HG02870 (cell line): ENCODE measurements around the gene C1QL1.
"Not testable (repeated sequence)": the region's sequence is repeated elsewhere in the genome, so short reads cannot be mapped to it uniquely, and the experiment has no call there.

ENCODE experiments used
- ATAC-seq: cut with Tn5 transposase; IDR thresholded peaks from one replicate; pipeline ENCODE4 v1.9.1; 2021; ENCODE audit warnings: mild to moderate bottlenecking, moderate library complexity; ENCODE audit not compliant: unreplicated experiment

C1QL1 gene

DNA sequence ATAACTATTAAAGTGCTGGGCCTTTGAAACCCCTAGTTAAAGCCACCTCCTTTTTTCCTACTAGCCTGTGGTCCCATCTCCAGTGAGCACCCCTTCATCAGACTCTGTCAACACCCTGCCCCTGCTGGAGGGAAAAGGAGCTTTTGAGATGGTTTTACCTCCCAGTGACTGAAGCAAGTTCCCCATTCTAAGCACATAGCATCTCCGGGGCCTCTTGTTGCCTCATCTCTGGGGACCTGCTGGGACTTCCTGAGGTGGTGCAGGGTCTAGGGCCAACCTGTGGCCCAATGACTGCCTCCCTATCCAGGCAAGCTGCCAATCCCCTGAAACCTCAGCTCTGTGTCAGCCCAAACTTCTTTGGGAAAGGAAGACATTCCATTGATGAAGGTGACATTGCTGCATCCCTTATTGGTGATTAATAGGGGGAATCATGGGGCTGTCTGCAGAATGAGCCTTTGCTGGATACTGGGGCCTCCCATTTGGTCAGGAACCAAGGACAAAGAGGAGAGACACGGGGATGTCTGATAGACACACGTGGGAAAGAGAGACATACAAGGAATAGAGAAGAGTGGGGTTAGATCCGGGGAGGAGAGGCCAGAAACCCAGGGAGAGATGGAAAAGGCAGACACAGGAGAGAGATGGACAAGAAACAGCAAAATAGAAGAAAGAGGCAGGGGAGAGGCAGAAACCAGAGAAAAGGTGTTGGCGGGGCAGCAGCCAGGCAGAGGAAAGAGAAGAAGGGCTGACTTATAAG is 2.4 kb downstream of the C1QL1 start:
- ATAC-seq = no peak

- no peak for ATAC-seq
These were observed 6.2 kb downstream of the C1QL1 start for GRCh38 chr17:44961921-44962350.

DNA sequence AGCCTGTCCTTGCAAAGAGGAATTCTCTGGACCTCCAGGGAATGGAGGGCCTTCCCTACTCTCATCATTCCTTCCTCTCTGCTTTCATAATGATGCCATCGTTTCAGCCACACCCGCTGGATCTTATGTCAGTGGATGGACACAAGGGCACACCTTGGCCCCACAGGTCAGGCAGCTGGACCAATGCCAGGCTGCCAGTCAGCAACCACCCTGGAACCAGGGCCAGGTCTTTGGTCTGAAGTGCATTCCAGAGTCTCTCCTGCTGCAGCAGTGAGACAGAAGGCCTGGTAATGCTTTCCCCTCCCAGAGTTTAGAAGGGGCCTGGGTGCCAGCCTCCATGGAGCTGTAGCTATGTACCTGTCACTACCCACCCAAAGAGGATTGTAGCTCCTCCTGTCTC is 7.4 kb downstream of the C1QL1 start:
- ATAC-seq = no peak

DNA sequence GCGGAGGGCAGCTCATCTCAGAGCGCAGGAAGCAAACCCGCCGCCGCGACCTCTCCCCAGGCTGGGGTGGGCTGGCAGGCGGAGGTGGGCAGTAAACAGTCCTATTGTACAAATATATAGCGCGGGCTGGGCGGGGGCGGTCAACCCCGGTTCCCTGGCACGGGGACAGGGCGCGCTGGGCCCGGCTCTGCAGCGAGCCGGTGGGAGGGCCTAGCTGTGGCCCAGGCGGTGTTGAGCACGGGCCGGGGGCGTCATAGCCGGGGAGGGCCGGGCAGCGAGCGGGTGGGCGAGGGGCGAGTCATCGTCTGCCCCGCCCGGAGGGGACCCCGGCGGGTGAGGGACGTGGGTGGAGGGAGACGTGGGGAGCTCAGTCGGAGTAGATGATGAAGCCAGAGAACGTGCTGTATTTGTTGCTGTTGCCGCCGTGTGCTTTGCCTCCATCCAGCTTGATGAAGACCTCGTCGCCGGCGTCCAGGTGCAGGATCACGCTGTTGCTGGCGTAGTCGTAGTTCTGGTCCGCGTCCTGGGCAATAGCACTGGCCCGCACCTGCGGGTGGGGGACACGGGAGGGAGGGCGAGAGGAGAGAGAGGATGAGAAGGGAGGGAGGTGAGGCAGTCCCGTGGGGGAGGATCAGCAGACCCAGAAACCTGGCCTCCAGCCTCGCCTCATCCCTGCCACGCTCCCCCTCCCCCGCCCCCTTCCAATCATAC is 8.1 kb downstream of the C1QL1 start:
- ATAC-seq = no peak

DNA sequence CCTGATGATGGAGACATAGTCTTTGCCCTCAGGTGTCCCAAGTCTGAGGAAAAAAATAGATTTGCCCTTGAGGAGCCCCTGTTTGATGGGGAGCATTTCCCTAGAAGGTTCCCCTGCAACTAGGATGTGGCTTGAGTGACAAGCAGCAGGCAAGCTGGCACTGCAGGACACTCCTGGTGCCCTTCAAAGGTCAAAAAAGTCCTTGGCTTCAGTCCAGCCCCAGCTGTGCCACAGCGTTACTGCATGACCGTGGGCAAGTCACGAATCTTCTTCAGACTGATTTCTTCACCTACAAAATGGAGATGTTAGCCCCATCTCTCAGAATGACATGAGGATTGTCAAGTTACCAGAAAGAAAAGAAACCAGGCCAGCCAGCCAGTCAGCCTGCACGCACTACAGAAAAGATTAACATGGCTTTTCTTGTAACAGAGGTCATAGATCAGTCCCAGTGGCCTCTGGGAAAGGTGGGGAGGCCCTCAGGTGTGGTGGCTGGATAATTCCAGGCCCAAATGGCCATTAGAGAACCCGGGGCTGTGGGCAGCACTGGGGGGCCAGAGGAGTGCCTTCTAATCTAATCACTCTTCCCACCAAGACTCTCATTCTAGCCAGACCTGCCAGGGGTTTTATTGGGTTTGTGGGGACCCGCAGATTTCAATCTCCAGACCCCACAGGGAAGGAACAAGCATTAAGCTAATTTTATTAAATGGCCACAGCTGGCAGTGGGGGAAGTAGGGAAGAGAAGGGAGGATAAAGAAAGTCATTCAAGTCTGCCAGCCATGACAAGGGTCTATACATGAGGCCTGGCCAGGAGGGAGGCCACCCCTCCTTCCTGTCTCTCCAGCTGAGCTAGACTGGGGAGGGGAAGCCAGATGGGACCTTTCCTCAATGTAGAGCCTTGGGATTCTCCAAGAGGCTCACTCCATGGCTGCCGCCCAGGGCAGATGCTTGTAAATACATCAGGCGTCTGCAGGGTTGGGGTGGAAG is 10.8 kb downstream of the C1QL1 start:
- ATAC-seq = no peak

- ATAC-seq = no peak
These were observed 12.3 kb downstream of the C1QL1 start for GRCh38 chr17:44955674-44956425.

DNA sequence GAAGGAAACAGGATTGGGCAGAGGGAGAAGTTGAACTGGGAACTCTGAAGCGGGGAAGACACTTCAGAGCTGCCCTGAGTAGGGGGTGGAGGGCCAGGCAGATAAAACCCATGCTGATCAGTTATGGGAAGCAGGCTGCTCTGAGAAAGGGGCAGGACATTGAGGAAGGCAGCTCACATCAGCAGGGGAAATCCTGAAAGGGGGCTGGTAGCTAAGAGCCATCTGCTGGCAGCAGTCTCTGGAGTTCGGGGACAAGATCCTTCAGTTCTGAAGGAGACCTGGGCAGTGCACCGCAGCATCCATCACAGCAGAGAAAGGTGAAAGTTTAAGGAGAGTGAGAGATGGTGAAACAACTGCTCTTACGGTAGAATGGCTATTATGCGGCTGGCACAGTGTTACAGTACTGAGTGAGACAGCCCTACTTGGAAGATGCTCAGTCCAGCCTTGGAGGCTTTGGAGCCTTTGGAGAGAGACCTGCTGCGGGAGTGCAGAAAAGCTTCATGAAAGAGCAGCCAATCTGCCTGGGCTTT is 15.1 kb downstream of the C1QL1 start:
- ATAC-seq = no peak

- no peak for ATAC-seq
These were observed 19.7 kb downstream of the C1QL1 start for GRCh38 chr17:44948315-44948795.

GRCh38 chr17:44947461-44948314 is 20.4 kb downstream of the C1QL1 start, which contains the start of gene KIF18B:
TSS of gene KIF18B (minus strand) at chr17:44947773. CDS start at chr17:44936344, 11,429 bp downstream.
- peak; percentile 92 for ATAC-seq

GRCh38 chr17:44945652-44946051 is 22.5 kb downstream of the C1QL1 start:
- ATAC-seq = not testable (repeated sequence)

DNA sequence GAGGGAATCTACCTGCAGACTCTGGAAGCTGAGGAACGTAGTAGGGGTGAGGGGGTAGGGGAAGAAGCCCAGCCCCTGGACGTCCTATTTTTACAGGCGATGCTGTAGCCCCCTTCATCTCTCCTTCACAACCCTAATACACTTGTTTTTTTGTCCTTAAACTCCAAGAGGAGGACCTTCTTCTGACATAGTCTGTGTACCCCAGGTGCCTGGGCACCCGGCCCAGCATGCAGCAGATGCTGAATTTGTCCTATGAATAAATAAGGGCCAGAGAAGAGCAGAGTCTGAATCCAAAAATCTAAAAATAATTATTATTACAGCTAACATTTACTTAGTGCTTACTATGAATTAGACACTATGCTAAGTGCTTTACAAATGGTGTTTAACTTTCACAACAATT is 25.6 kb downstream of the C1QL1 start:
- no peak for ATAC-seq

DNA sequence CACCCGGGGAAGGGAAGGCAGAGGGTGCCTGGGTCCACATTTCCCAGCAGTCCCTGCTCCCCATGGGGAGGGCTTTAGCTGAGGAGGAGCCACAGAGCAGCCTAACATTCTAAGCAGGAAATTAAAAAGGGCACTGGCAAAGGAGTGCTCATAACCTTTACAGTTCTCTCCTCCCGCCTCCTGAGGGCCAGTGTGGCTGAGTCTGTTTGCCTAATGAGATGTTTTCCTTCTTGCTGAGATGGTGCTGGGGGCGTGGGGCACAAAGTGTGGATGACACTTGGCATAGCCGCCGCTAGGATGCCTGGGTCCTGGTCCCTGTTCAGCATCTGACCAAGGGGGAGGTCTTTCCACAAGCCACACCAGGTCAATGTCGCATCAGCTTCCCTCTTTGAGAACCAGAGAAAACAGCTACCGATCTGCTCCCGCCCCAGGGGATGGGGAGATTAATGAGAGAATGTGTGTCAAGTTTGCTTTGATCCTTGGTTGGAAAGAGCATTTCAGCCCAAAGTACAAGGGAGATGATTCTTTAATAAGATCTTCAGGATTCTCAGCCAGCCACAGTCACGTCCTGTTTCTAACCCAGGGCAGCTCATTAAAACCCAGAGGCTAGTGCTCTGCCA is 26.3 kb downstream of the C1QL1 start:
- ATAC-seq = no peak

GRCh38 chr17:44940768-44941167 is 27.3 kb downstream of the C1QL1 start:
- no peak for ATAC-seq

DNA sequence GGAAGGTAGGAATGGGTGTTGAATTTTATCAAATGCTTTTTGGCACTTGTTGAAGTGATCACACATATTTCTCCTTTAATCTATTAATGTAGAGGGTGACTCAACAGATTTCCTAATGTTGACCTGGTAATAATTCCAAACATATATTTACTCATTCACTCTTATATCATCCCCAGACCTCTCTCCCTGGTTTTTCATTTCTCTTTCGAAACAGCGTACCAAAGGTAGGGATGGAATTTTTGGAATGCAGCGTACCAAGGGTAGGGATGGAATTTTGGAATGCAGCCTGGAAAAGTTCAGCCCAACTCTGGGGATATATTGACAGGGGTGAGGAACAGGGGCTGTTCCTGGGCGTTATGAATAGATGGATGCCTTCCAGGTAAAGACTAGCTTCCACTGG is 27.8 kb downstream of the C1QL1 start:
- ATAC-seq = no peak

DNA sequence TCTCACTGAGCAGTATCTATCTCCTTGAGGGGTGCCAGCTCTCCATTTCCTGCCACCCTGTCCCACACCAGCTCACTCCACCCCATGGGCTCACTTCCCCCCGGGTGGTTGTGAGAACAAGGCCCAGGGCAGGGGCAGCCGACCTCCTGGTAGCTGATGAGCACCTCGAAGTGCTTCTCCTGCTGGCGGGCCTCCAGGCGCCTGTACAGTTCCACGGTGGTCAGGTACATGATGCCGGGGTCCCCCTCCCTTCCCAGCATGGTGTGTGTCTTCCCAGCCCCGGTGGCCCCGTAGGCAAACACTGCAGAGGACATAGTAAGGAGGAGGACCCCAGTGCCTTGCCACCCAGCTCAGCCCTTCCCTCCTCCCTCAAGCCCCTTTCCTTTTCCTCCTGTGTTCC is 33.0 kb downstream of the C1QL1 start:
- no peak for ATAC-seq

- no peak for ATAC-seq
These were observed 33.4 kb downstream of the C1QL1 start for GRCh38 chr17:44934745-44935105.

- no peak for ATAC-seq
These were observed 34.0 kb downstream of the C1QL1 start for GRCh38 chr17:44933824-44934744.

- no peak for ATAC-seq
These were observed 35.4 kb downstream of the C1QL1 start for GRCh38 chr17:44932787-44933097.
